ENCODE data around the gene TMEM87A.

- TF ChIP-seq CTCF (IDR thresholded peaks at IDR 0.05; ENCODE audit: low read length), result no peak
- no peak for TF ChIP-seq EZH2 (optimal IDR thresholded peaks at IDR 0.05; ENCODE audit: low read depth, low read length)
These were observed 42.1 kb downstream of the TMEM87A start for GRCh38 chr15:42231088-42231487.

All from MM.1S (cell line).